HEK293 (cell line): Measurements from ENCODE around the gene TAF5.

Source experiments
- INSM2 ChIP-seq: fragments of 450-650 bp; formaldehyde crosslinking; IDR thresholded peaks from 2 replicates; pipeline ENCODE4 v1.5.1; 2016; ENCODE audit warnings: missing biosample characterization, missing genetic modification characterization
- KLF16 ChIP-seq: fragments of 450-650 bp; formaldehyde crosslinking; IDR thresholded peaks from 2 replicates; pipeline ENCODE4 v1.5.1; 2017; ENCODE audit warnings: missing biosample characterization, missing genetic modification characterization
- MYNN ChIP-seq: fragments of 450-650 bp; formaldehyde crosslinking; IDR thresholded peaks from 2 replicates; pipeline ENCODE4 v1.5.1; 2016; ENCODE audit warnings: missing biosample characterization, missing genetic modification characterization, borderline replicate concordance
- REST ChIP-seq: fragments of 450-650 bp; formaldehyde crosslinking; IDR thresholded peaks from 2 replicates; pipeline ENCODE4 v1.5.1; 2016; ENCODE audit warnings: missing biosample characterization, missing genetic modification characterization
- ZFHX2 ChIP-seq: fragments of 450-650 bp; formaldehyde crosslinking; conservative IDR thresholded peaks from 2 replicates; pipeline ENCODE4 v1.5.1; 2016; ENCODE audit warnings: missing biosample characterization, missing genetic modification characterization
- ZFP3 ChIP-seq: fragments of 450-650 bp; formaldehyde crosslinking; IDR thresholded peaks from 2 replicates; pipeline ENCODE4 v1.5.1; 2016; ENCODE audit warnings: low read depth, missing biosample characterization, missing genetic modification characterization
- ZIC2 ChIP-seq: fragments of 450-650 bp; formaldehyde crosslinking; IDR thresholded peaks from 2 replicates; pipeline ENCODE4 v1.5.1; 2016; ENCODE audit warnings: missing biosample characterization, missing genetic modification characterization
- ZNF175 ChIP-seq: fragments of 450-650 bp; formaldehyde crosslinking; IDR thresholded peaks from 2 replicates; pipeline ENCODE4 v1.5.1; 2016; ENCODE audit warnings: missing biosample characterization, missing genetic modification characterization
- ZNF274 ChIP-seq, 2 experiments: fragments of 200-500 bp in 1 of 2; fragments of 450-650 bp in 1 of 2; sonication (Bioruptor generic) in 1 of 2; formaldehyde crosslinking in 1 of 2; IDR thresholded peaks; 2 replicates each; pipeline versions ENCODE4 v1.5.1 to v1.6.1; 2014 to 2016; ENCODE audit warnings: borderline replicate concordance in 1 of 2, inconsistent platforms in 1 of 2, low read length in 1 of 2, missing biosample characterization in 1 of 2, missing genetic modification characterization in 1 of 2
- ZNF423 ChIP-seq: fragments of 450-650 bp; formaldehyde crosslinking; IDR thresholded peaks from 2 replicates; pipeline ENCODE4 v1.5.1; 2016; ENCODE audit warnings: missing biosample characterization, missing genetic modification characterization
- ZNF701 ChIP-seq: fragments of 450-650 bp; formaldehyde crosslinking; IDR thresholded peaks from 2 replicates; pipeline ENCODE4 v1.5.1; 2016; ENCODE audit warnings: missing biosample characterization, missing genetic modification characterization
- TF ChIP-seq, protein P1 (sequence below): fragments of 450-650 bp; formaldehyde crosslinking; IDR thresholded peaks from 2 replicates; pipeline ENCODE4 v1.5.1; 2016; ENCODE audit warnings: missing biosample characterization, missing genetic modification characterization
- TF ChIP-seq, protein P2 (sequence below): sonication (generic); formaldehyde crosslinking; IDR thresholded peaks from 2 replicates; pipeline ENCODE4 v1.8.1; 2022; ENCODE audit warnings: mild to moderate bottlenecking, moderate library complexity, missing genetic modification reagents
- TF ChIP-seq, protein P3 (sequence below): fragments of 450-650 bp; formaldehyde crosslinking; conservative IDR thresholded peaks from 2 replicates; pipeline ENCODE4 v1.5.1; 2016; ENCODE audit warnings: low read depth, missing biosample characterization, missing genetic modification characterization

DNA sequence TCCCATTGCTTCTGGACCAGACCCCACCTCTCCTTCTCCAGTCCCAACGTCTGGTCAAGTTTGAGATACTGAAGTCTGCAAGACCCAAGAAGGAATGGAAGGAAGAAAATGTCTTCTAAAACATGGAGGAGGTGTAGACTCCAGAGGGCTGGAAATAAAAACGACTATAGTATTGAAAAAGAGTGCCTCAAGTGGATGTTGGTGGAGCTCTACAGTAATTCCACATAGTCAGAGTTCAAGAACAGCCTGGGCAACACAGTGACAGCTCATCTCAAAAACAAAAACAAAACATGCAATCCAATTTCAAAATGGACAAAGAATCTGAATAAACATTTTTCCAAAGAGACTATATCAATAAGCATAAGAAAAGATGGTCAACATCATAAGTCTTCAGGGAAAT, 14.5 kb upstream of the TAF5 start:
- TF ChIP-seq, protein P1, sequence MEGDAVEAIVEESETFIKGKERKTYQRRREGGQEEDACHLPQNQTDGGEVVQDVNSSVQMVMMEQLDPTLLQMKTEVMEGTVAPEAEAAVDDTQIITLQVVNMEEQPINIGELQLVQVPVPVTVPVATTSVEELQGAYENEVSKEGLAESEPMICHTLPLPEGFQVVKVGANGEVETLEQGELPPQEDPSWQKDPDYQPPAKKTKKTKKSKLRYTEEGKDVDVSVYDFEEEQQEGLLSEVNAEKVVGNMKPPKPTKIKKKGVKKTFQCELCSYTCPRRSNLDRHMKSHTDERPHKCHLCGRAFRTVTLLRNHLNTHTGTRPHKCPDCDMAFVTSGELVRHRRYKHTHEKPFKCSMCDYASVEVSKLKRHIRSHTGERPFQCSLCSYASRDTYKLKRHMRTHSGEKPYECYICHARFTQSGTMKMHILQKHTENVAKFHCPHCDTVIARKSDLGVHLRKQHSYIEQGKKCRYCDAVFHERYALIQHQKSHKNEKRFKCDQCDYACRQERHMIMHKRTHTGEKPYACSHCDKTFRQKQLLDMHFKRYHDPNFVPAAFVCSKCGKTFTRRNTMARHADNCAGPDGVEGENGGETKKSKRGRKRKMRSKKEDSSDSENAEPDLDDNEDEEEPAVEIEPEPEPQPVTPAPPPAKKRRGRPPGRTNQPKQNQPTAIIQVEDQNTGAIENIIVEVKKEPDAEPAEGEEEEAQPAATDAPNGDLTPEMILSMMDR (tag by site-specific recombination) = no peak
- no peak for TF ChIP-seq ZFHX2 (tag by site-specific recombination)
- no peak for TF ChIP-seq ZNF175 (tag by site-specific recombination)
- TF ChIP-seq REST (tag by site-specific recombination) = no peak
- TF ChIP-seq ZIC2 (tag by site-specific recombination) = no peak
- TF ChIP-seq, protein P2, sequence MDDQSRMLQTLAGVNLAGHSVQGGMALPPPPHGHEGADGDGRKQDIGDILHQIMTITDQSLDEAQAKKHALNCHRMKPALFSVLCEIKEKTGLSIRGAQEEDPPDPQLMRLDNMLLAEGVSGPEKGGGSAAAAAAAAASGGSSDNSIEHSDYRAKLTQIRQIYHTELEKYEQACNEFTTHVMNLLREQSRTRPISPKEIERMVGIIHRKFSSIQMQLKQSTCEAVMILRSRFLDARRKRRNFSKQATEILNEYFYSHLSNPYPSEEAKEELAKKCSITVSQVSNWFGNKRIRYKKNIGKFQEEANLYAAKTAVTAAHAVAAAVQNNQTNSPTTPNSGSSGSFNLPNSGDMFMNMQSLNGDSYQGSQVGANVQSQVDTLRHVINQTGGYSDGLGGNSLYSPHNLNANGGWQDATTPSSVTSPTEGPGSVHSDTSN (CRISPR knock-in tag) = no peak
- TF ChIP-seq MYNN (tag by site-specific recombination) = no peak
- TF ChIP-seq, protein P3, sequence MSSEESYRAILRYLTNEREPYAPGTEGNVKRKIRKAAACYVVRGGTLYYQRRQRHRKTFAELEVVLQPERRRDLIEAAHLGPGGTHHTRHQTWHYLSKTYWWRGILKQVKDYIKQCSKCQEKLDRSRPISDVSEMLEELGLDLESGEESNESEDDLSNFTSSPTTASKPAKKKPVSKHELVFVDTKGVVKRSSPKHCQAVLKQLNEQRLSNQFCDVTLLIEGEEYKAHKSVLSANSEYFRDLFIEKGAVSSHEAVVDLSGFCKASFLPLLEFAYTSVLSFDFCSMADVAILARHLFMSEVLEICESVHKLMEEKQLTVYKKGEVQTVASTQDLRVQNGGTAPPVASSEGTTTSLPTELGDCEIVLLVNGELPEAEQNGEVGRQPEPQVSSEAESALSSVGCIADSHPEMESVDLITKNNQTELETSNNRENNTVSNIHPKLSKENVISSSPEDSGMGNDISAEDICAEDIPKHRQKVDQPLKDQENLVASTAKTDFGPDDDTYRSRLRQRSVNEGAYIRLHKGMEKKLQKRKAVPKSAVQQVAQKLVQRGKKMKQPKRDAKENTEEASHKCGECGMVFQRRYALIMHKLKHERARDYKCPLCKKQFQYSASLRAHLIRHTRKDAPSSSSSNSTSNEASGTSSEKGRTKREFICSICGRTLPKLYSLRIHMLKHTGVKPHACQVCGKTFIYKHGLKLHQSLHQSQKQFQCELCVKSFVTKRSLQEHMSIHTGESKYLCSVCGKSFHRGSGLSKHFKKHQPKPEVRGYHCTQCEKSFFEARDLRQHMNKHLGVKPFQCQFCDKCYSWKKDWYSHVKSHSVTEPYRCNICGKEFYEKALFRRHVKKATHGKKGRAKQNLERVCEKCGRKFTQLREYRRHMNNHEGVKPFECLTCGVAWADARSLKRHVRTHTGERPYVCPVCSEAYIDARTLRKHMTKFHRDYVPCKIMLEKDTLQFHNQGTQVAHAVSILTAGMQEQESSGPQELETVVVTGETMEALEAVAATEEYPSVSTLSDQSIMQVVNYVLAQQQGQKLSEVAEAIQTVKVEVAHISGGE (tag by site-specific recombination) = no peak
- TF ChIP-seq ZNF423 (tag by site-specific recombination) = no peak
- TF ChIP-seq KLF16 (tag by site-specific recombination) = no peak
- TF ChIP-seq INSM2 = no peak
- no peak for TF ChIP-seq ZFP3
- TF ChIP-seq ZNF701 (tag by site-specific recombination) = no peak
- no peak for TF ChIP-seq ZNF274 (IDR thresholded peaks at IDR 0.05; ENCODE audit: low read length)
- TF ChIP-seq ZNF274 (tag by site-specific recombination; IDR thresholded peaks at IDR 0.05; ENCODE audit: borderline replicate concordance) = no peak
